Nucleus accumbens (tissue), 56 donors: ENCODE results near the gene WTAP.
A peak's percentile ranks its signal among the peaks of the same experiment; 100 is the strongest.
"Not testable (repeated sequence)": the region's sequence is repeated elsewhere in the genome, so short reads cannot be mapped to it uniquely, and the experiment has no call there.

ENCODE experiments used
- DNase-seq, 56 donors: peaks; one replicate each; lab custom pipeline; 2025; lab: John Stamatoyannopoulos, UW

Gene WTAP

GRCh38 chr6:159790956-159791598 lies 63.8 kb downstream of the WTAP start:
- DNase-seq, result peak in 1 of 56 donors; percentile 3

DNA sequence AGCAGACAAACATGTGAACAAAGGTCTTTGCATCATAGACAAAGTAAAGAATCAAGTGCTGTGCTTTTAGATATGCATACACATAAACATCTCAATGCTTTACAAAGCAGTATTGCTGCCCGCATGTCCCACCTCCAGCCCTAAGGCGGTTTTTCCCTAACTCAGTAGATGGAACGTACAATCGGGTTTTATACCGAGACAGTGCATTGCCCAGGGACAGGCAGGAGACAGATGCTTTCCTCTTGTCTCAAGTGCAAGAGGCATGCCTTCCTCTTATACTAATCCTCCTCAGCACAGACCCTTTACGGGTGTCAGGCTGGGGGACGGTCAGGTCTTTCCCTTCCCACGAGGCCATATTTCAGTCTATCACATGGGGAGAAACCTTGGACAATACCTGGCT lies 67.7 kb downstream of the WTAP start:
- not testable (repeated sequence) for DNase-seq

- DNase-seq, result no peak
These were observed 70.2 kb downstream of the WTAP start for GRCh38 chr6:159797554-159797953.

DNA sequence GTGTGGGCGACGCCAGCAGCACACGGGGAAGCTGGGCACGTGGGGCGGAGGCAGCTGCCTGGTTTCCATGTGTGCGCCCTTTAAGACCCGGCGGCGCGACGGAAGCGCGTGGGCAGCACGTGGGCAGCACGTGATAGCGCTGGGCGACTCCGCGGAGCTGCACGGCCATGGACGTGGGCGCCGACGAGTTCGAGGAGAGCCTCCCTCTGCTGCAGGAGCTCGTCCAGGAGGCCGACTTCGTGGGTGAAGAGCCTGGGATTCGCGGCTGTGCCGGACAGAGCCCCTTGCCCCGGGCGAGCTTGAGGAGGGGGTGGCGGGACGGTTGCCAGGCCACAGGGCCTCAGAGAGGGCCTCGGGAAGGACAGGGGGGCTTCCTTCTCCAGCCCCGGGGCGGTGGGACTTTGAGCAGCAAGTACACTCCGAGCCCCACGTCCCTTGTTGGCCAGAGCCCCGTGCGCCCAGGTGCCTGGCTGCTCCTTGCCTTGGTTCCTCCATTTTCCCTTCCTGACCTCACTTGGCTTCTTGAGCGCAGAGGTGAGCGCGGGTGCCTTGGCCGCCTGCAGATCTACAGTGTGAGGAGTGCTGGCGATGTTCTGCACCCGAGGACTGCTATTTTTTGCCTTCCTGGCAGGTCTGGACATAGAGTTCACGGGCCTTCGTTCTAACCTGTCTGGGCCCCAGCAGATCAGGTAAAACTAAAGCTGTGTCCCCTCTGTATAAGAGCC lies 73.0 kb downstream of the WTAP start, which contains the start of gene PNLDC1:
Gene PNLDC1, plus strand, starts transcription at position 136 of the 725 bp plus-strand sequence. Its CDS starts 32 bp downstream, at position 168.
- peak in 5 of 56 donors; percentile 7 to 44 (median 14) for DNase-seq

DNA sequence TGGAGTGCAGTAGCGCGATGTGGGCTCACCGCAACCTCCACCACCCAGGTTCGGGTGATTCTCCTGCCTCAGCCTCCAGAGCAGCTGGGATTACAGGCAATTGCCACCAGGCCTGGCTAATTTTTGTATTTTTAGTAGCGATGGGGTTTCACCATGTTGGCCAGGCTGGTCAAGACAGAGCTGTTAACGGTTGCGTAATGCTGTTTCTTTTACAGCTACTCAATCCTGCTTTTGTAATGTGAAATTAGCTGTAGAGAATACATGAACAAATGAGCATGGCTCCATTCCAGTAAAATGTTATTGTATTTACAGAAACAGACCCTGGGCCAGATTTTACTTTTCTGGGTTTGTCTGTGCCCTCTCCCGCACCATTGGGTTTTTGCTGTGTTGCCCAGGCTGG lies 74.6 kb downstream of the WTAP start:
- DNase-seq, result no peak

DNA sequence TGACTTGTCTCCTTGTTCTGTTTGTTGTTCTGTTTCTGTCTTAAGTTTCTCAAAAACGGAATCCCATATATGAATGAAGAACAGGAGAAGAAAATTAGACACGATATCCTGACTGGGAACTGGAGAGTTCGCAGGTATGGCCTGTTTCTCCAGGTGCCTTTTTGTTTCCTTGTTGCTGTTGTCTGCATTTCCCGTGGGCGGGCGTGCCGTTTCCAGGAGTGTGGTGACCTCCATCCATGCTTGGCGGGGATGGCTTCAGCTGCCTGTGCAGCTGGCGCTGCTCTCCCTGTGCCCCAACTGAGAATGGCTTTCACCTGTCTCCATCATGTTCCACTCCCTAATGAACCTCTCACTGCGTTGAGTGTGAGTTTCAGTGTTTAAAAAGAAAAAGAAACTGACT lies 77.2 kb downstream of the WTAP start:
- DNase-seq, result no peak

DNA sequence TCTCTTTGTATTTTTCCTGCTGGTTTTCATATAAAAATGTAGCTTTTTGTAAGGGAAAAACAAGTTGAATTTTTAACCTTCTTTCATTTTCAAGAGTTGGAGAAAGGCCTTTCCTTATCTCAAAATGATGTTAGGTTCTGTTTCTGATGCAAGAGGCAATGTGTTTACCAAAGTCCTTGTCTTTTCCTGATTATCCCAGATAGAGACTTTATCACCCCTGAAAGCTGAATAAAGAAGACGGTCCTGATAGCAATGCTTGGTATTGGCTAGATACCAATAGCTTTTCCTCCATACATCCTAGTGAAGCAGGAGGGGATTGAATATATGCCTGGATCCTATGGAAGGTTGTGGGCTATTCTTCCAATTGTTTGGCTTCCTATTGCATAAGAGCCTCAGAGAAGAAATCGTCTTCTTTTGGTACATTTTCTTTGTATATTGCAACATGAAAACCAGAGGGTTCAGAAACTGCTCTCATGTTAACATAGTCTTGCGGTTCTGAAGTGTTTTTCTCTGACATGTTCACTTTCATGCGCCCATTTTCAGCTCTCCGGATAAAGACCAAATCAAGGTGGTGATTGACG lies 78.2 kb downstream of the WTAP start:
- no peak for DNase-seq
